HCT116 (cell line): ENCODE measurements around the gene CFAP44. TPM values are rescaled to one million over a fixed set of nuclear protein-coding genes. Genes with fewer than 3 reads are reported as not detected.

Experiments used
- ATAC-seq: fragments of 200-7000 bp; cut with Tn5 transposase; 2 replicates; pipeline ENCODE4 v1.9.1; 2020; ENCODE audit warnings: mild to moderate bottlenecking, moderate library complexity
- BruUV-seq: library from RNA; stranded (reverse); fragments of 400-500 nt; replicated peaks from 2 replicates; lab custom pipeline; 2021; lab: Mats Ljungman, UMichigan
- CTCF ChIA-PET: fragments of 300-600 bp; sonication (Branson Sonifier 250); formaldehyde crosslinking; loops from one replicate; lab custom pipeline; 2021; ENCODE audit warnings: antibody characterized with exemption; lab: Charles Lee
- POLR2A ChIA-PET: fragments of 300-600, 350-600 bp; sonication (Branson Sonifier 250); formaldehyde crosslinking; loops from one replicate; lab custom pipeline; 2021; ENCODE audit warnings: antibody characterized with exemption; lab: Charles Lee
- RAD21 ChIA-PET, 2 experiments: fragments of 300-600 bp; sonication (Branson Sonifier 250); formaldehyde crosslinking; loops; one replicate each; lab custom pipeline; 2023; ENCODE audit warnings: low total read pairs in 2 of 2; ENCODE audit not compliant: uncharacterized antibody in 2 of 2, unreplicated experiment in 2 of 2, low non-redundant PET in 1 of 2; lab: Charles Lee
- DNase-seq: peaks from one replicate; pipeline ENCODE4 v3.0.0-alpha.2; 2010; ENCODE audit warnings: low read depth, low spot score
- H2AFZ ChIP-seq: fragments of 200-600 bp; shearing (Covaris generic), sonication (generic); 2 replicates; pipeline ENCODE4 v1.6.1; 2017; ENCODE audit warnings: low read depth, mixed run types, mixed read lengths, antibody characterized with exemption, low read length; ENCODE audit not compliant: poor library complexity, severe bottlenecking
- H3K27ac ChIP-seq: 2 replicates; pipeline ENCODE4 v1.5.1; 2012; ENCODE audit warnings: low read depth, low read length
- H3K27me3 ChIP-seq: fragments of 200-600 bp; sonication (generic); 2 replicates; pipeline ENCODE4 v1.6.1; 2016; ENCODE audit warnings: mixed run types, low read length, mixed read lengths; ENCODE audit not compliant: insufficient read depth
- H3K36me3 ChIP-seq, 2 experiments: fragments of 200-500 bp in 1 of 2; fragments of 200-600 bp in 1 of 2; sonication (Bioruptor generic) in 1 of 2; sonication (generic) in 1 of 2; 2 replicates each; pipeline versions ENCODE4 v1.5.1 to v1.6.1; 2014 to 2016; ENCODE audit warnings: low read length in 2 of 2, inconsistent platforms in 1 of 2, mixed read lengths in 1 of 2, mixed run types in 1 of 2; ENCODE audit not compliant: insufficient read depth in 2 of 2, control insufficient read depth in 1 of 2
- H3K4me1 ChIP-seq, 2 experiments: fragments of 200-600 bp in 1 of 2; sonication (generic) in 1 of 2; 2 replicates each; pipeline versions ENCODE4 v1.5.1 to v1.6.1; 2012 to 2017; ENCODE audit warnings: low read length in 2 of 2, inconsistent platforms in 1 of 2, mild to moderate bottlenecking in 1 of 2, mixed read lengths in 1 of 2, mixed run types in 1 of 2, moderate library complexity in 1 of 2; ENCODE audit not compliant: insufficient read depth in 2 of 2, control insufficient read depth in 1 of 2
- H3K4me2 ChIP-seq: fragments of 200-600 bp; sonication (generic); 2 replicates; pipeline ENCODE4 v1.6.1; 2017; ENCODE audit warnings: mixed run types, low read length, mixed read lengths
- H3K4me3 ChIP-seq, 2 experiments: fragments of 200-600 bp in 1 of 2; sonication (generic) in 1 of 2; replicated peaks in 1 of 2; 2 replicates each; pipeline ENCODE4 v1.5.1; 2011 to 2016; ENCODE audit warnings: low read length in 2 of 2, control low read depth in 1 of 2, low read depth in 1 of 2, mild to moderate bottlenecking in 1 of 2, mixed read lengths in 1 of 2, mixed run types in 1 of 2
- H3K79me2 ChIP-seq: fragments of 200-600 bp; sonication (generic); 2 replicates; pipeline ENCODE4 v1.6.1; 2017; ENCODE audit warnings: mild to moderate bottlenecking, mixed run types, low read length, moderate library complexity, mixed read lengths; ENCODE audit not compliant: insufficient read depth
- H3K9ac ChIP-seq: fragments of 200-600 bp; sonication (generic); 2 replicates; pipeline ENCODE4 v1.6.1; 2016; ENCODE audit warnings: low read length, mixed read lengths
- H3K9me2 ChIP-seq: fragments of 200-600 bp; sonication (generic), shearing (Covaris generic); 2 replicates; pipeline ENCODE4 v1.6.1; 2017; ENCODE audit warnings: mixed run types, mild to moderate bottlenecking, moderate library complexity; ENCODE audit not compliant: insufficient read depth
- H3K9me3 ChIP-seq, 2 experiments: fragments of 200-500 bp in 1 of 2; fragments of 200-600 bp in 1 of 2; sonication (Bioruptor generic) in 1 of 2; sonication (generic) in 1 of 2; 2 replicates each; pipeline ENCODE4 v1.6.1; 2014 to 2017; ENCODE audit warnings: low read length in 2 of 2, mixed read lengths in 2 of 2, inconsistent platforms in 1 of 2, low read depth in 1 of 2, mild to moderate bottlenecking in 1 of 2, mixed run types in 1 of 2, moderate library complexity in 1 of 2; ENCODE audit not compliant: control insufficient read depth in 1 of 2, insufficient read depth in 1 of 2
- H4K20me1 ChIP-seq: fragments of 200-600 bp; sonication (generic), shearing (Covaris generic); 2 replicates; pipeline ENCODE4 v1.6.1; 2017; ENCODE audit warnings: mixed run types, mild to moderate bottlenecking, moderate library complexity; ENCODE audit not compliant: insufficient read depth
- ATF3 ChIP-seq: IDR thresholded peaks from 2 replicates; pipeline ENCODE4 v1.6.1; 2012
- CBX3 ChIP-seq: IDR thresholded peaks from 2 replicates; pipeline ENCODE4 v1.6.1; 2012; ENCODE audit warnings: low read depth
- CEBPB ChIP-seq: IDR thresholded peaks from 2 replicates; pipeline ENCODE4 v1.6.1; 2012; ENCODE audit warnings: low read depth
- CTCF ChIP-seq, 3 experiments: fragments of 200-600 bp in 1 of 3; sonication (generic) in 1 of 3; IDR thresholded peaks in 2 of 3; conservative IDR thresholded peaks in 1 of 3; 2 replicates each; pipeline ENCODE4 v1.5.1; 2012 to 2017; ENCODE audit warnings: low read depth in 2 of 3, low read length in 2 of 3, antibody characterized with exemption in 1 of 3, borderline replicate concordance in 1 of 3, control low read depth in 1 of 3, mild to moderate bottlenecking in 1 of 3, mixed read lengths in 1 of 3, mixed run types in 1 of 3, moderate library complexity in 1 of 3; ENCODE audit not compliant: insufficient read depth in 1 of 3
- EGR1 ChIP-seq: IDR thresholded peaks from 2 replicates; pipeline ENCODE4 v1.6.1; 2012; ENCODE audit warnings: low read depth
- ELF1 ChIP-seq: IDR thresholded peaks from 2 replicates; pipeline ENCODE4 v1.6.1; 2012; ENCODE audit warnings: low read depth, borderline replicate concordance
- EZH2phosphoT487 ChIP-seq: fragments of 200-600 bp; IDR thresholded peaks from 2 replicates; pipeline ENCODE4 v1.6.1; 2018; ENCODE audit warnings: antibody characterized with exemption, borderline replicate concordance
- FOSL1 ChIP-seq: IDR thresholded peaks from 2 replicates; pipeline ENCODE4 v1.6.1; 2012; ENCODE audit warnings: low read depth
- JUND ChIP-seq: IDR thresholded peaks from 2 replicates; pipeline ENCODE4 v1.6.1; 2012
- MAX ChIP-seq: IDR thresholded peaks from 2 replicates; pipeline ENCODE4 v1.6.1; 2012
- POLR2A ChIP-seq: IDR thresholded peaks from 2 replicates; pipeline ENCODE4 v1.7.0; 2011; ENCODE audit warnings: borderline replicate concordance; ENCODE audit not compliant: insufficient read depth, insufficient read length; ENCODE audit errors: extremely low read depth
- POLR2AphosphoS5 ChIP-seq: IDR thresholded peaks from 2 replicates; pipeline ENCODE4 v1.6.1; 2011; ENCODE audit warnings: mild to moderate bottlenecking, low read depth, low read length, moderate library complexity
- REST ChIP-seq: IDR thresholded peaks from 2 replicates; pipeline ENCODE4 v1.6.1; 2012; ENCODE audit warnings: low read depth
- SP1 ChIP-seq: IDR thresholded peaks from 2 replicates; pipeline ENCODE4 v1.6.1; 2012; ENCODE audit warnings: low read depth
- SRF ChIP-seq: IDR thresholded peaks from 2 replicates; pipeline ENCODE4 v1.6.1; 2012; ENCODE audit warnings: low read depth
- TCF7L2 ChIP-seq: IDR thresholded peaks from 2 replicates; pipeline ENCODE4 v1.7.0; 2011; ENCODE audit warnings: borderline replicate concordance, inconsistent platforms; ENCODE audit not compliant: insufficient read depth, insufficient read length; ENCODE audit errors: extremely low read depth
- ZFX ChIP-seq: fragments of 450-650 bp; IDR thresholded peaks from 2 replicates; pipeline ENCODE4 v1.6.1; 2017
- ZNF274 ChIP-seq: fragments of 200-500 bp; sonication (Bioruptor generic); IDR thresholded peaks from 2 replicates; pipeline ENCODE4 v1.6.1; 2014; ENCODE audit warnings: mild to moderate bottlenecking, low read depth, low read length, inconsistent platforms
- intact Hi-C: fragments of 100-400 bp; cut with micrococcal nuclease; formaldehyde crosslinking; loops from 2 replicates; pipeline ENCODE4 v1.10.0; 2022
- total RNA-seq: library from RNA; stranded (reverse); gene quantifications from one replicate; pipeline ENCODE4 v1.2.1, GENCODE V29; 2021; ENCODE audit not compliant: unreplicated experiment

Gene CFAP44
- total RNA-seq, 1 experiment from 2014 or later, result 5.4 TPM

DNA sequence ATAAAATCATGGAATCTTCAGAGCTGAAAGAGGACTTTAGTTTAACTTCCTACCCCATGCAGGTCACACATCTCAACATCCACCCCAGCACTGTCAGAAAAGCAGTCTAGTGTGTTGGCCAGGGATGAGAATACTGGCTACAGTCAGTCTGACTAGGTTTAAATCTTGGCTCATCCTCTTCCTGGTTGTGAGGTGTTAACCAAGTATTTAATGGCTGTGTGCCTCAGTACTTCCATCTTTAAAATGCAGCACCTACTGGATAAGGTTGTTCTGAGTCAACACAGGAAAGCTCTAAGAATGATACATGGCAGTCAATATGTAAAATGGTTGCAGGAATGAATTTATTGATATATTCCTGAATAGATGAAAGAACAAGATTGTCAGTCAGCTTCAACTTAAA lies 3.1 kb downstream of the CFAP44 start (continued):
- TF ChIP-seq REST (no peak), POLR2AphosphoS5 (no peak)

DNA sequence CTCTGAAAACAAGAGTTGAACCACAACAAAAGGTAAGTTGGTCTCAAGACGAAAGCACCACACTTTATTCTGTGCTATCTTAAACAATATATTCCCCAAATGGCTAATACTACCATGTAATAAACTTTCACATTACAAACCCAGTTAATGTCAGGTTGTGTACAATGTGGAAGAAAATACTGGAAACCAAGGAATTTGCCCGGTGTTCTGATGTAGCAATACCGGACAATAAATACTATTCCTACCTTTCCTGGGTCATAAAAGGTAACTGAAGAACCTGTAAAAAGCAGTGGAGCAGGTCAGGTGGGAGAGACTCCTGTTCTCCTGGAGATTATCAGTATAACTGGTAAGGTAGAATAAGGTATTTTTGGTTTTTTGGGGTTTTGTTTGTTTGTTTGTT lies 3.9 kb downstream of the CFAP44 start:
- Histone ChIP-seq H2AFZ (no peak overlapping the region), H3K9ac (no peak overlapping the region), H3K27ac (no peak overlapping the region), H3K36me3 (no peaks in the 10 kb centered on the region), H3K4me2 (no peak overlapping the region), H3K9me2 (no peaks in the 10 kb centered on the region), H3K27me3 (no peaks in the 10 kb centered on the region), H3K4me1 (peaks cover 0 to 10% of the 10 kb centered on the region in 2 experiments; a peak in 2 of 4 replicates), H3K9me3 (no peaks in the 10 kb centered on the region), H3K4me3 (no peak overlapping the region), H4K20me1 (no peaks in the 10 kb centered on the region), H3K79me2 (no peaks in the 10 kb centered on the region)
- no TSS peak for BruUV-seq
- intact Hi-C loops, result no loop called here
- ChIA-PET RAD21 (no interaction called here), CTCF (no interaction called here), POLR2A (no interaction called here)
- ATAC-seq (no peak), DNase-seq (no peak)
- TF ChIP-seq POLR2AphosphoS5 (no peak), SRF (no peak), CBX3 (no peak), ATF3 (no peak), FOSL1 (no peak), CTCF (IDR thresholded peaks at IDR 0.05 in 2 of 3, conservative IDR thresholded peaks at IDR 0.05 in 1 of 3; ENCODE audit: borderline replicate concordance in 1 of 3, insufficient read depth in 1 of 3, low read depth in 2 of 3, low read length in 2 of 3) (no peak), MAX (no peak), ELF1 (no peak), ZFX (no peak), SP1 (no peak), ZNF274 (no peak), EGR1 (no peak), POLR2A (no peak), TCF7L2 (no peak), REST (no peak), JUND (no peak), CEBPB (no peak), EZH2phosphoT487 (no peak)
